Neural progenitor cell (in vitro differentiated cells): ENCODE measurements around the gene TRAF4. TPM values are rescaled to one million over a fixed set of nuclear protein-coding genes. Genes with fewer than 3 reads are reported as not detected.
A peak's percentile ranks its signal among the peaks of the same experiment; 100 is the strongest.

Experiments
- DNase-seq: peaks from one replicate; pipeline ENCODE4 v3.0.0-alpha.2; 2016; ENCODE audit warnings: low spot score
- H2AFZ ChIP-seq: fragments of 200-600 bp; sonication (generic); replicated peaks from 2 replicates; pipeline ENCODE4 v1.6.1; 2016; ENCODE audit warnings: antibody characterized with exemption
- H3F3A ChIP-seq: fragments of 200-600 bp; sonication (generic); 2 replicates; pipeline ENCODE4 v1.6.1; 2016; ENCODE audit warnings: antibody characterized with exemption, low read depth
- H3K27ac ChIP-seq: fragments of 200-600 bp; sonication (generic); 2 replicates; pipeline ENCODE4 v1.5.1; 2016; ENCODE audit warnings: mild to moderate bottlenecking
- H3K27me3 ChIP-seq: fragments of 200-600 bp; sonication (generic); 2 replicates; pipeline ENCODE4 v1.6.1; 2016; ENCODE audit warnings: mild to moderate bottlenecking, moderate library complexity
- H3K36me3 ChIP-seq: fragments of 200-600 bp; sonication (generic); 2 replicates; pipeline ENCODE4 v1.5.1; 2016
- H3K4me1 ChIP-seq: fragments of 200-600 bp; sonication (generic); 2 replicates; pipeline ENCODE4 v1.6.1; 2016; ENCODE audit warnings: mixed run types
- H3K4me2 ChIP-seq: fragments of 200-600 bp; sonication (generic); 2 replicates; pipeline ENCODE4 v1.6.1; 2016
- H3K4me3 ChIP-seq: fragments of 200-600 bp; sonication (generic); 2 replicates; pipeline ENCODE4 v1.5.1; 2016
- H3K79me2 ChIP-seq: fragments of 200-600 bp; sonication (generic); 2 replicates; pipeline ENCODE4 v1.6.1; 2016; ENCODE audit warnings: low read depth
- H3K9ac ChIP-seq: fragments of 200-600 bp; sonication (generic); 2 replicates; pipeline ENCODE4 v1.6.1; 2016
- H3K9me3 ChIP-seq: fragments of 200-600 bp; sonication (generic); 2 replicates; pipeline ENCODE4 v1.5.1; 2016; ENCODE audit warnings: low read depth
- H4K20me1 ChIP-seq: fragments of 200-600 bp; sonication (generic); 2 replicates; pipeline ENCODE4 v1.6.1; 2016; ENCODE audit warnings: low read depth
- H3K27ac Mint-ChIP-seq: 3 replicates; pipeline ENCODE4 v1.8.0; 2021; ENCODE audit warnings: mixed read lengths
- H3K27me3 Mint-ChIP-seq: 2 replicates; pipeline ENCODE4 v1.8.0; 2022; ENCODE audit warnings: low read depth, mild to moderate bottlenecking, inconsistent platforms, moderate library complexity, mixed read lengths; ENCODE audit not compliant: insufficient read depth
- H3K36me3 Mint-ChIP-seq: 3 replicates; pipeline ENCODE4 v1.8.0; 2021; ENCODE audit warnings: mixed read lengths
- H3K4me1 Mint-ChIP-seq: 3 replicates; pipeline ENCODE4 v1.8.0; 2021; ENCODE audit warnings: mixed read lengths
- H3K4me3 Mint-ChIP-seq: 3 replicates; pipeline ENCODE4 v1.8.0; 2021; ENCODE audit warnings: mild to moderate bottlenecking, moderate library complexity, mixed read lengths
- H3K9me3 Mint-ChIP-seq: 3 replicates; pipeline ENCODE4 v1.8.0; 2020; ENCODE audit warnings: mixed read lengths
- CTCF ChIP-seq: fragments of 200-600 bp; sonication (generic); IDR thresholded peaks from 2 replicates; pipeline ENCODE4 v1.5.1; 2017; ENCODE audit warnings: antibody characterized with exemption, mild to moderate bottlenecking
- EZH2 ChIP-seq: fragments of 200-600 bp; sonication (generic); IDR thresholded peaks from 2 replicates; pipeline ENCODE4 v1.6.1; 2017; ENCODE audit warnings: antibody characterized with exemption, mild to moderate bottlenecking, moderate library complexity
- EZH2phosphoT487 ChIP-seq: fragments of 200-600 bp; sonication (generic); IDR thresholded peaks from 2 replicates; pipeline ENCODE4 v1.6.1; 2017; ENCODE audit warnings: antibody characterized with exemption
- total RNA-seq: library from RNA; depleted of rRNA; stranded (reverse); fragments of >200 nt; gene quantifications from 2 replicates; pipeline ENCODE4 v1.2.3, GENCODE V29; 2015; ENCODE audit warnings: low replicate concordance

The TRAF4 gene
- total RNA-seq, 1 donor from 2014 or later: 32.2 TPM

- Histone ChIP-seq H3K4me3 (no peak overlapping the region), H3K36me3 (no peaks in the 10 kb centered on the region), H3K27me3 (no peaks in the 10 kb centered on the region), H3K4me1 (peaks cover 20% of the 10 kb centered on the region), H3K9me3 (no peaks in the 10 kb centered on the region), H3K79me2 (peaks cover 4% of the 10 kb centered on the region), H3K9ac (peak overlapping the region; percentile 60), H3K4me2 (no peak overlapping the region), H3K27ac (peak overlapping the region; percentile 78), H4K20me1 (peaks cover 40% of the 10 kb centered on the region), H3F3A (peaks cover 30% of the 10 kb centered on the region), H2AFZ (no peak overlapping the region)
- Mint-ChIP-seq H3K36me3 (peaks cover 21% of the 10 kb centered on the region), H3K9me3 (no peaks in the 10 kb centered on the region), H3K4me3 (peak overlapping the region; percentile 67), H3K27me3 (peaks cover 8% of the 10 kb centered on the region), H3K27ac (peak overlapping the region; percentile 81), H3K4me1 (peaks cover 32% of the 10 kb centered on the region)
- no peak for TF ChIP-seq CTCF
- TF ChIP-seq EZH2: no peak
- TF ChIP-seq EZH2phosphoT487: no peak
- no peak for DNase-seq
Measured at GRCh38 chr17:28703552-28704218, 40.1 kb upstream of the TRAF4 start.

- H3K4me3 Mint-ChIP-seq: no peak overlapping the region
Measured at GRCh38 chr17:28704219-28704858, 39.5 kb upstream of the TRAF4 start.

GRCh38 chr17:28705074-28705659 is 38.6 kb upstream of the TRAF4 start:
- Histone ChIP-seq H3K27me3 (no peaks in the 10 kb centered on the region), H3K4me3 (no peak overlapping the region), H3K79me2 (peaks cover 18% of the 10 kb centered on the region), H3K4me1 (peaks cover 20% of the 10 kb centered on the region), H3K36me3 (no peaks in the 10 kb centered on the region), H4K20me1 (peaks cover 40% of the 10 kb centered on the region), H3K9ac (peak overlapping the region; percentile 37), H3K9me3 (no peaks in the 10 kb centered on the region), H2AFZ (no peak overlapping the region), H3K27ac (peak overlapping the region; percentile 63), H3K4me2 (no peak overlapping the region), H3F3A (peaks cover 37% of the 10 kb centered on the region)
- Mint-ChIP-seq H3K27ac (peak overlapping the region; percentile 78), H3K27me3 (peaks cover 13% of the 10 kb centered on the region), H3K9me3 (no peaks in the 10 kb centered on the region), H3K4me1 (peaks cover 34% of the 10 kb centered on the region), H3K36me3 (peaks cover 16% of the 10 kb centered on the region), H3K4me3 (no peak overlapping the region)
- DNase-seq: no peak
- TF ChIP-seq CTCF (no peak), EZH2phosphoT487 (no peak), EZH2 (no peak)

More at GRCh38 chr17:28704219-28704858, 39.5 kb upstream of the TRAF4 start:
- no peak overlapping the region for H2AFZ ChIP-seq
- no peak overlapping the region for H3K4me2 ChIP-seq
- TF ChIP-seq EZH2phosphoT487 (no peak), CTCF (no peak), EZH2 (no peak)
- no peaks in the 10 kb centered on the region for H3K9me3 ChIP-seq
- H3K27me3 Mint-ChIP-seq: peaks cover 10% of the 10 kb centered on the region
- H3K27me3 ChIP-seq: no peaks in the 10 kb centered on the region
- no peak overlapping the region for H3K4me3 ChIP-seq
- H4K20me1 ChIP-seq: peaks cover 40% of the 10 kb centered on the region
- peaks cover 32% of the 10 kb centered on the region for H3K4me1 Mint-ChIP-seq
- DNase-seq: no peak
- H3K36me3 ChIP-seq: no peaks in the 10 kb centered on the region
- peaks cover 20% of the 10 kb centered on the region for H3K36me3 Mint-ChIP-seq
- no peak overlapping the region for H3K27ac ChIP-seq
- H3K9ac ChIP-seq: no peak overlapping the region
- H3F3A ChIP-seq: peaks cover 30% of the 10 kb centered on the region
- peak overlapping the region; percentile 74 for H3K27ac Mint-ChIP-seq
- no peaks in the 10 kb centered on the region for H3K9me3 Mint-ChIP-seq
- peaks cover 20% of the 10 kb centered on the region for H3K4me1 ChIP-seq
- H3K79me2 ChIP-seq: peaks cover 10% of the 10 kb centered on the region
